ENCODE data around the gene RAVER1. TPM values are rescaled to one million over a fixed set of nuclear protein-coding genes. Genes with fewer than 3 reads are reported as not detected.

The RAVER1 gene
- total and polyA plus RNA-seq, 9 of the 15 experiments (the other 6 are each of a cell fraction or from before 2014, with no cell fraction given), result 0.06 to 113 (median 7.0) TPM

DNA sequence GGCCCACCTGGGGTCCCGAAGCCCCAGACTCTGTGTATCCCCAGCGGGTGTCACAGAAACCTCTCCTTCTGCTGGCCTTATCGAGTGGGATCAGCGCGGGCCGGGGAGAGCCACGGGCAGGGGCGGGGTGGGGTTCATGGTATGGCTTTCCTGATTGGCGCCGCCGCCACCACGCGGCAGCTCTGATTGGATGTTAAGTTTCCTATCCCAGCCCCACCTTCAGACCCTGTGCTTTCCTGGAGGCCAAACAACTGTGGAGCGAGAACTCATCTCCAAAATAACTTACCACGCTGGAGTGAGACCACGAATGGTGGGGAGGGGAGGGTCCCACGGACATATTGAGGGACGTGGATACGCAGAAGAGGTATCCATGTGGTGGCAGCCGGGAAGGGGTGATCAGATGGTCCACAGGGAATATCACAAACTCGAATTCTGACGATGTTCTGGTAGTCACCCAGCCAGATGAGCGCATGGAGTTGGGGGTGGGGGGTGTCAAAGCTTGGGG lies 44.6 kb downstream of the RAVER1 start (continued):
- TF ChIP-seq, protein P1, sequence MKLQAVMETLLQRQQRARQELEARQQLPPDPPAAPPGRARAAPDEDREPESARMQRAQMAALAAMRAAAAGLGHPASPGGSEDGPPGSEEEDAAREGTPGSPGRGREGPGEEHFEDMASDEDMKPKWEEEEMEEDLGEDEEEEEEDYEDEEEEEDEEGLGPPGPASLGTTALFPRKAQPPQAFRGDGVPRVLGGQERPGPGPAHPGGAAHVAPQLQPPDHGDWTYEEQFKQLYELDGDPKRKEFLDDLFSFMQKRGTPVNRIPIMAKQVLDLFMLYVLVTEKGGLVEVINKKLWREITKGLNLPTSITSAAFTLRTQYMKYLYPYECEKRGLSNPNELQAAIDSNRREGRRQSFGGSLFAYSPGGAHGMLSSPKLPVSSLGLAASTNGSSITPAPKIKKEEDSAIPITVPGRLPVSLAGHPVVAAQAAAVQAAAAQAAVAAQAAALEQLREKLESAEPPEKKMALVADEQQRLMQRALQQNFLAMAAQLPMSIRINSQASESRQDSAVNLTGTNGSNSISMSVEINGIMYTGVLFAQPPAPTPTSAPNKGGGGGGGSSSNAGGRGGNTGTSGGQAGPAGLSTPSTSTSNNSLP (IDR thresholded peaks at IDR 0.05; ENCODE audit: borderline replicate concordance, low read depth, low read length), result no peak
- TF ChIP-seq ZNF77 (CRISPR knock-in tag; IDR thresholded peaks at IDR 0.05) (no peak), RBM17 (IDR thresholded peaks at IDR 0.05; ENCODE audit: borderline replicate concordance, low read depth, low read length) (no peak), ZKSCAN8 (CRISPR knock-in tag; IDR thresholded peaks at IDR 0.05) (no peak), PYGO2 (tag; IDR thresholded peaks at IDR 0.05) (no peak), TOE1 (IDR thresholded peaks at IDR 0.05; ENCODE audit: borderline replicate concordance) (no peak), TOE1 (CRISPR knock-in tag; IDR thresholded peaks at IDR 0.05; ENCODE audit: borderline replicate concordance, low read depth) (no peak), SREBF2 (CRISPR knock-in tag; IDR thresholded peaks at IDR 0.05) (0 out of 2 replicates have a peak, but pooled peaks have one; percentile 20), MEIS2 (IDR thresholded peaks at IDR 0.05; ENCODE audit: partially characterized antibody) (no peak), GATA2 (CRISPR knock-in tag; IDR thresholded peaks at IDR 0.05) (peak; percentile 93), HLTF (IDR thresholded peaks at IDR 0.05) (no peak), SMARCE1 (IDR thresholded peaks at IDR 0.05) (0 out of 2 replicates have a peak, but pooled peaks have one; percentile 11), E2F3 (CRISPR knock-in tag; IDR thresholded peaks at IDR 0.05) (no peak), ZNF274 (IDR thresholded peaks at IDR 0.05; ENCODE audit: borderline replicate concordance, low read depth, low read length) (no peak), NFXL1 (CRISPR knock-in tag; IDR thresholded peaks at IDR 0.05) (no peak), ZNF165 (CRISPR knock-in tag; IDR thresholded peaks at IDR 0.05; ENCODE audit: borderline replicate concordance) (no peak), RCOR1 (IDR thresholded peaks at IDR 0.05; ENCODE audit: borderline replicate concordance in 1 of 2, low read depth in 2 of 2, low read length in 2 of 2) (peak in 1 of 2 experiments; percentile 4; a peak in 2 of 4 replicates)
- TF ChIP-seq, protein P2, sequence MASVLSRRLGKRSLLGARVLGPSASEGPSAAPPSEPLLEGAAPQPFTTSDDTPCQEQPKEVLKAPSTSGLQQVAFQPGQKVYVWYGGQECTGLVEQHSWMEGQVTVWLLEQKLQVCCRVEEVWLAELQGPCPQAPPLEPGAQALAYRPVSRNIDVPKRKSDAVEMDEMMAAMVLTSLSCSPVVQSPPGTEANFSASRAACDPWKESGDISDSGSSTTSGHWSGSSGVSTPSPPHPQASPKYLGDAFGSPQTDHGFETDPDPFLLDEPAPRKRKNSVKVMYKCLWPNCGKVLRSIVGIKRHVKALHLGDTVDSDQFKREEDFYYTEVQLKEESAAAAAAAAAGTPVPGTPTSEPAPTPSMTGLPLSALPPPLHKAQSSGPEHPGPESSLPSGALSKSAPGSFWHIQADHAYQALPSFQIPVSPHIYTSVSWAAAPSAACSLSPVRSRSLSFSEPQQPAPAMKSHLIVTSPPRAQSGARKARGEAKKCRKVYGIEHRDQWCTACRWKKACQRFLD (CRISPR knock-in tag; IDR thresholded peaks at IDR 0.05), result no peak
- TF ChIP-seq, protein P3, sequence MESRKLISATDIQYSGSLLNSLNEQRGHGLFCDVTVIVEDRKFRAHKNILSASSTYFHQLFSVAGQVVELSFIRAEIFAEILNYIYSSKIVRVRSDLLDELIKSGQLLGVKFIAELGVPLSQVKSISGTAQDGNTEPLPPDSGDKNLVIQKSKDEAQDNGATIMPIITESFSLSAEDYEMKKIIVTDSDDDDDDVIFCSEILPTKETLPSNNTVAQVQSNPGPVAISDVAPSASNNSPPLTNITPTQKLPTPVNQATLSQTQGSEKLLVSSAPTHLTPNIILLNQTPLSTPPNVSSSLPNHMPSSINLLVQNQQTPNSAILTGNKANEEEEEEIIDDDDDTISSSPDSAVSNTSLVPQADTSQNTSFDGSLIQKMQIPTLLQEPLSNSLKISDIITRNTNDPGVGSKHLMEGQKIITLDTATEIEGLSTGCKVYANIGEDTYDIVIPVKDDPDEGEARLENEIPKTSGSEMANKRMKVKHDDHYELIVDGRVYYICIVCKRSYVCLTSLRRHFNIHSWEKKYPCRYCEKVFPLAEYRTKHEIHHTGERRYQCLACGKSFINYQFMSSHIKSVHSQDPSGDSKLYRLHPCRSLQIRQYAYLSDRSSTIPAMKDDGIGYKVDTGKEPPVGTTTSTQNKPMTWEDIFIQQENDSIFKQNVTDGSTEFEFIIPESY (CRISPR knock-in tag; IDR thresholded peaks at IDR 0.05), result no peak
- TF ChIP-seq, protein P4, sequence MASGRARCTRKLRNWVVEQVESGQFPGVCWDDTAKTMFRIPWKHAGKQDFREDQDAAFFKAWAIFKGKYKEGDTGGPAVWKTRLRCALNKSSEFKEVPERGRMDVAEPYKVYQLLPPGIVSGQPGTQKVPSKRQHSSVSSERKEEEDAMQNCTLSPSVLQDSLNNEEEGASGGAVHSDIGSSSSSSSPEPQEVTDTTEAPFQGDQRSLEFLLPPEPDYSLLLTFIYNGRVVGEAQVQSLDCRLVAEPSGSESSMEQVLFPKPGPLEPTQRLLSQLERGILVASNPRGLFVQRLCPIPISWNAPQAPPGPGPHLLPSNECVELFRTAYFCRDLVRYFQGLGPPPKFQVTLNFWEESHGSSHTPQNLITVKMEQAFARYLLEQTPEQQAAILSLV (tag; IDR thresholded peaks at IDR 0.05), result no peak
- TF ChIP-seq, protein P5, sequence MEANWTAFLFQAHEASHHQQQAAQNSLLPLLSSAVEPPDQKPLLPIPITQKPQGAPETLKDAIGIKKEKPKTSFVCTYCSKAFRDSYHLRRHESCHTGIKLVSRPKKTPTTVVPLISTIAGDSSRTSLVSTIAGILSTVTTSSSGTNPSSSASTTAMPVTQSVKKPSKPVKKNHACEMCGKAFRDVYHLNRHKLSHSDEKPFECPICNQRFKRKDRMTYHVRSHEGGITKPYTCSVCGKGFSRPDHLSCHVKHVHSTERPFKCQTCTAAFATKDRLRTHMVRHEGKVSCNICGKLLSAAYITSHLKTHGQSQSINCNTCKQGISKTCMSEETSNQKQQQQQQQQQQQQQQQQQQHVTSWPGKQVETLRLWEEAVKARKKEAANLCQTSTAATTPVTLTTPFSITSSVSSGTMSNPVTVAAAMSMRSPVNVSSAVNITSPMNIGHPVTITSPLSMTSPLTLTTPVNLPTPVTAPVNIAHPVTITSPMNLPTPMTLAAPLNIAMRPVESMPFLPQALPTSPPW (CRISPR knock-in tag; IDR thresholded peaks at IDR 0.05), result peak; percentile 75

All from K562 (cell line).